ENCODE results near the gene CAMK2D.

- TF ChIP-seq POLR2A (IDR thresholded peaks at IDR 0.05) (no peak), CTCF (IDR thresholded peaks at IDR 0.05) (no peak), POLR2AphosphoS5 (IDR thresholded peaks at IDR 0.05; ENCODE audit: insufficient read depth in 1 of 2, low read depth in 1 of 2) (no peak)
Measured at GRCh38 chr4:113744667-113745240, 16.8 kb downstream of the CAMK2D start.
